OCI-LY7 (cell line): ENCODE measurements around the gene PITPNB.

Source experiments
- CTCF ChIP-seq: fragments of 200-600 bp; sonication (generic); conservative IDR thresholded peaks from 2 replicates; pipeline ENCODE4 v1.5.1; 2014; ENCODE audit warnings: mild to moderate bottlenecking, antibody characterized with exemption, low read length, moderate library complexity, mixed read lengths
- EZH2phosphoT487 ChIP-seq: fragments of 200-600 bp; sonication (generic); IDR thresholded peaks from 2 replicates; pipeline ENCODE4 v1.6.1; 2018; ENCODE audit warnings: low read depth, borderline replicate concordance, mild to moderate bottlenecking, mixed run types, antibody characterized with exemption, low read length, moderate library complexity, mixed read lengths

- TF ChIP-seq CTCF = no peak
- TF ChIP-seq EZH2phosphoT487 = no peak
Observed at GRCh38 chr22:27848005-27848404, 71.1 kb downstream of the PITPNB start.
